Measurements from ENCODE around the gene C1orf21. TPM values are rescaled to one million over a fixed set of nuclear protein-coding genes. Genes with fewer than 3 reads are reported as not detected.

C1orf21 gene
- total RNA-seq, 4 donors from 2014 or later, result 31.6 to 121 (median 38.0) TPM

DNA sequence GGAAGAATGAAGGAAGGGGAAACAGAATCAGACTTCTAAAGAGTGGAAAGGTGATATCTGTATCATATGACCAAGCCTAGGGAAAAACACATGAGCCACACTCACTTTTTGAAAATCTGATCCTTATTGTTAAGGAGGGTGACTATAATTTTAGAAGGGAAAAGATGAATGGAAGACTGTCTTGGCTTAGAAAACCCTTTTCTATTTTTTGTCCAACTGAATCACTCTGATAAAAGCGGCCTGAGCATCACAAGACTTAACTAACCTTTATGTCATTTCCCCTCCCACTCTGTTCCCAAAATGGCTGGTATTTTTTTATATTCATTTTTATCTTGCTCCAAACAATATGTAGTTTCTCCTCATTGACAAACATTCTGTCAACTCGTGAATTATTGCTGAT is 169.8 kb downstream of the C1orf21 start:
- TF ChIP-seq, protein P1, sequence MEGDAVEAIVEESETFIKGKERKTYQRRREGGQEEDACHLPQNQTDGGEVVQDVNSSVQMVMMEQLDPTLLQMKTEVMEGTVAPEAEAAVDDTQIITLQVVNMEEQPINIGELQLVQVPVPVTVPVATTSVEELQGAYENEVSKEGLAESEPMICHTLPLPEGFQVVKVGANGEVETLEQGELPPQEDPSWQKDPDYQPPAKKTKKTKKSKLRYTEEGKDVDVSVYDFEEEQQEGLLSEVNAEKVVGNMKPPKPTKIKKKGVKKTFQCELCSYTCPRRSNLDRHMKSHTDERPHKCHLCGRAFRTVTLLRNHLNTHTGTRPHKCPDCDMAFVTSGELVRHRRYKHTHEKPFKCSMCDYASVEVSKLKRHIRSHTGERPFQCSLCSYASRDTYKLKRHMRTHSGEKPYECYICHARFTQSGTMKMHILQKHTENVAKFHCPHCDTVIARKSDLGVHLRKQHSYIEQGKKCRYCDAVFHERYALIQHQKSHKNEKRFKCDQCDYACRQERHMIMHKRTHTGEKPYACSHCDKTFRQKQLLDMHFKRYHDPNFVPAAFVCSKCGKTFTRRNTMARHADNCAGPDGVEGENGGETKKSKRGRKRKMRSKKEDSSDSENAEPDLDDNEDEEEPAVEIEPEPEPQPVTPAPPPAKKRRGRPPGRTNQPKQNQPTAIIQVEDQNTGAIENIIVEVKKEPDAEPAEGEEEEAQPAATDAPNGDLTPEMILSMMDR (IDR thresholded peaks at IDR 0.05; ENCODE audit: low read depth), result no peak

- TF ChIP-seq, protein P1 (IDR thresholded peaks at IDR 0.05; ENCODE audit: low read depth), result no peak
Measured at GRCh38 chr1:184557423-184558347, 170.9 kb downstream of the C1orf21 start.

DNA sequence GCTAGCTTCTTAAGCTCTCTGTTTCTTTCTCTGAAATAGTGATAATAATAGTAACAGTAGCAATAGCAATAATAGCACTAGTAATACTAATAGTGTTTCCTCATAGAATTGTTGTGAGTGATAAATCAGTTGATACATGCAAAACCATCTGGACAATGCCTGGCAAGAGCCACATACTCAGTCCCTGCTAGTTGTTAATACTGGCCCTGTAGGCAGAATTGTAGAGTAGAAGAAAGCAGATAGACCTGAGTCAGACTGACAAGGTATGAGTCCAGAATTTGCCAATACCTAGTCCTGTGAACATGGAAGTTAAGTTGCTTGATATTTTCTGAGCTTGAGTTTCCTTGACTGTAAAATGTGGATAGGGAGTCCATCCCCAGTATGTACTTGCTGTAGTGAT is 171.9 kb downstream of the C1orf21 start:
- TF ChIP-seq, protein P1 (IDR thresholded peaks at IDR 0.05; ENCODE audit: low read depth), result no peak

- TF ChIP-seq, protein P1 (IDR thresholded peaks at IDR 0.05; ENCODE audit: low read depth), result no peak
Measured at GRCh38 chr1:184559117-184559713, 172.4 kb downstream of the C1orf21 start.

GRCh38 chr1:184562806-184563205 is 176.0 kb downstream of the C1orf21 start:
- TF ChIP-seq, protein P1 (IDR thresholded peaks at IDR 0.05; ENCODE audit: low read depth), result no peak

DNA sequence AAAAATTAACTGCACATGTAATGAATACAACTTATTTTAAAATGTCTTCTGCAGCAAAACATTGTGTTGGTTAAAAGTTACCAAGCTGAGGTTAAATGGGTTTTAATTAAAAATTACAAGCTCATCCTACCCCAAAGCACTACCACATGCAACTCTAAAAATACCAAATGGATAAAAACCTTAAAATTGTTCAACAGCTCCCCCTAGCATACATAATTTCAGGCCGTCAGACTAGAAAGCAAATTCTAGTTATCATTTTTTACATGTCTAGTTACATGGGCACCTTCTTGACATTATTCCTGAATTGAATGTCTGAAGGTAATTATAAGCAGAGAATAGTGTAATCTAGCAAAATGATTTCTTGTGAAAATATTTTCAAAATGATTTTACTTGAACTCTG is 176.5 kb downstream of the C1orf21 start:
- TF ChIP-seq, protein P1 (IDR thresholded peaks at IDR 0.05; ENCODE audit: low read depth), result no peak

GRCh38 chr1:184567009-184567408 is 180.2 kb downstream of the C1orf21 start:
- TF ChIP-seq, protein P1 (IDR thresholded peaks at IDR 0.05; ENCODE audit: low read depth), result no peak
